Spleen (tissue), 7 donors: ENCODE measurements around the gene PTN.

Source experiments
- CTCF ChIP-seq, 11 experiments: fragments of 200-600 bp in 7 of 11; fragments of 450-650 bp in 4 of 11; sonication (generic) in 4 of 11; IDR thresholded peaks in 8 of 11; conservative IDR thresholded peaks in 3 of 11; 1 replicate in 7 of 11; 2 replicates in 4 of 11; pipeline versions ENCODE4 v1.4.0 to v1.8.0; 2016 to 2021; ENCODE audit warnings: antibody characterized with exemption in 11 of 11, inconsistent platforms in 4 of 11, mild to moderate bottlenecking in 1 of 11
- POLR2A ChIP-seq, 3 donors: fragments of 450-650 bp; IDR thresholded peaks; one replicate each; pipeline ENCODE4 v1.5.1; 2017; ENCODE audit warnings: antibody characterized with exemption in 3 of 3, mild to moderate bottlenecking in 1 of 3
- donor health status: DM: no; HTN: no; CAD: no; lungs with moderate emphysema.
- donor health status: DM: no; HTN: no; CAD: no.
- donor health status: DM: no; HTN: no; CAD: no.

DNA sequence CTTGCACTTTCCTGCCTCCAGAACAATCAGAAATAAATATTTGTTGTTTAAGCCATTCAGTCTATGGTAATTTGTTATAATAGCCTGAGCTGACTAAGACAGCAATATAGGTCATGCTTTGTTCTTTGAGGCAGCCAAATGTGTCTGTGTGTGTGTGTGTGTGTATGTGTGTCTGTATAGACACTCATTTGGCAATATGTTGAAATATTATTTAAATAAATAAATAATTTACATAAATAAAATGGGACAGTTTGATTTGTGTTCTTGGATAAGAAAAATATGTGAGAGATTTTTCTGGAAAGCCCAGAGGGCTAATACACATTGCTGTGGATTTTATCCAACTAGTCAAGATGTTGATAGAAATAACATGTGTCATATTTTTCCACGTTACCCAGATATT lies 140.2 kb downstream of the PTN start:
- no peak for TF ChIP-seq CTCF (IDR thresholded peaks at IDR 0.05 in 8 of 11, conservative IDR thresholded peaks at IDR 0.05 in 3 of 11)
- no peak for TF ChIP-seq POLR2A (IDR thresholded peaks at IDR 0.05)
